NCI-H2107 (cell line): ENCODE measurements around the gene TMCO6.
"Not testable (repeated sequence)": the region's sequence is repeated elsewhere in the genome, so short reads cannot be mapped to it uniquely, and the experiment has no call there.

Experiments used
- DNase-seq: peaks from one replicate; lab custom pipeline; 2025; lab: John Stamatoyannopoulos, UW

The TMCO6 gene

DNA sequence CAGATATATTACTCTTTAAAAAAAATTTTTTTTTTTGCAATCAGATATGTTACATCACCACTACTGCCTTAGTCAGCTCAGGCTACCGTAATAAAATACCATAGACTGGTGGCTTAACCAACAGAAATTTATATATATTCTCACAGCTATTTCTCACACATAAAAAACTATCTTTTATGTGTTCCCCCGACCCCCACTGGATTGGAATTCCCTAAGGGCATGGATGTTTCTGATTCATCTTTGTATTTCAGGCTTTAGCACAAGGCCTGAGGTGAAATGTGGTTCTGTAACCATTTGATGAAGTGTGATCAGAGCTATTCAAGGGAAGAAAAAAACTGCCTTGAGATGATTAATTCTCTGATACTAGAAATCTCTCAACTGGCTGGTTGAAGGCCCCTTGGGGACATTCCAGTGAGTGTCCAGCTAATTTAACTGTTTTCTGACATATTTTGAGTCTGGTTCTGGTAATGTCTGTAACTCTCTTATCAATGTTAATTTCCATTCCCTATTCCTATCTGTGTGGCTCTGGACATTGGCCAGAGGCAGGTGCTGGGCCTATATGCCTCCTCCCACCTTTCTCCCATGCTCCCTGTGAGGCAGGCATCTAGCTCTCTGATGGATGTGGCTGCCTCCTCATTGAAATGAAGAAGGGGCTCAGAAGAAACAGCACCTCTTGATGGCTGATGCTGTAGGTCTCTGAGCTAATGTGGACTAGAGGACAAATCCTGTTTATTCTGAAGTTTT is 8.8 kb upstream of the TMCO6 start:
- DNase-seq, result no peak

DNA sequence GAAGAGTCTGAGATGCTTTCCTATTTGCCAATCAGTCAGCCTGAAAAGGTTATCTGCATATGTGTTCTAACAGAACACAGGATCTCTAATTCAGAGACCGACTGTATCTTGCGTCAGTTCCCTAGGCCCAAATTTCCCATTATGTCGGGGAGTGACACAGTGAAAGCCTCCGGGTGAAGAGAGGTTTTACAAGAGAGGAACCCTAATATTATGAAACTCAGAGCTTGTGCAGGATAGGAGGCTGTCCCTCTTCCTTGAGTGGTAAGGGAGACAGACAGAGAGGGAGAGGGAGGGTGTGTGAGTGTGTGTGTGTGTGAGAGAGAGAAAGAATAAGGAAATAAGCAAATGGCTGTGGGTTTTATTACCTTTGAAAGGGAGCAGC is 8.2 kb upstream of the TMCO6 start:
- no peak for DNase-seq

DNA sequence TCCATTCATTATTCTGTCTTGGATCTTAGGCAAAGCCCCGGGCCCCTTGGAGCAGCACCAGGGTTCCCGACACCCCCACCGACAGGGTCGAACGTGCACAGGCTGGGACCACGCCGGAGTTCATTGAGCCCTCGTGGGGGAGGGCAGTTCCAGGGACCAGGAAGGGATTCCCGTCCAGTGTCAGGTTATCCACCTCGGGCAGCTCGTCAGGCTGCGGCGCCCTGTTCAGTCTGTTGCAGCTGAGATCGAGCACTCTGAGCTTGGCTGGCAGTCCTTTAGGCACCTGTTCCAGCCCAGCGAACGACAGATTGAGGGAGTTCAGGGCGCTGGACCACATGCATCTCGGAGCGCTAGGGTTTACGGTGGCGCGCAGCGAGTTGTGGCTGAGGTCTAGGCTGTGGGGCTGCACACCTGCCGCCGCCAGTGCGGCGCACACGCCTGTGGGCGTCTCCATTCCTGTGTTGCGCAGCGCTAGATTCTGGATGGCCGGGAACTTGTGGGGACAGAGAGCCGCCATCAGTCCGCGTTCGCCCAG is 7.4 kb upstream of the TMCO6 start:
- DNase-seq, result peak; percentile 3

DNA sequence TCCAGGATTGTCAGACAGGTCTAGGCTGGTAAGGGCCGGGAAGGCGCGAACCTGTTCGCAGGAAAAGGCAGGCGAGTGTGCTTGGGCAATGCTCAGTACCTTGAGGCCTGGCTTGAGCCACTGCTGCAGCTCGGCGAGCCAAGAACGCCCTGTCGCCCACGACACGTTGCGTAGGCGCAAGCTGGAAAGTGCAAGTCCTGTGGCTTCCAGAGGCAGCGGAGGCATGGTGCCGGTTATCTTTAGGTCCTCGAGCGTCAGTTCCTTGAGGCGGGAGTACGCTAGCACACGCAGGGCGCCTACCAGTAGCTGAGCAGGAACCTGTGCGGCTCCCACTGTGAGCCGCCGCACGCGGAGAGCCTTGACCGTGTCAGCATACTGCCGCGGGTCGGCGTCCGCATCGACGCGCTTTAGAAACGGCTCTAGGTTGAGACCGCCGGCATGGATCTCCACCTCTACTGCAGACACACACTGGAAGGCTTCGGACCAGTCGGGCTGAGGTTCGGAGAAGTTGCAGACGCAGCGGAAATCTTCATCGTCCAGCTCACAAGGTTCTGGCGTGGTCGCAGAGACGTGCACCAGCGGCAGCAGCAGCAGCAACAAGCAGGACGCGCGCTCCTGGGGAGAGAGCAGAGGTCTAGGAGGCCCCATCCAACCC is 6.8 kb upstream of the TMCO6 start:
- no peak for DNase-seq

DNA sequence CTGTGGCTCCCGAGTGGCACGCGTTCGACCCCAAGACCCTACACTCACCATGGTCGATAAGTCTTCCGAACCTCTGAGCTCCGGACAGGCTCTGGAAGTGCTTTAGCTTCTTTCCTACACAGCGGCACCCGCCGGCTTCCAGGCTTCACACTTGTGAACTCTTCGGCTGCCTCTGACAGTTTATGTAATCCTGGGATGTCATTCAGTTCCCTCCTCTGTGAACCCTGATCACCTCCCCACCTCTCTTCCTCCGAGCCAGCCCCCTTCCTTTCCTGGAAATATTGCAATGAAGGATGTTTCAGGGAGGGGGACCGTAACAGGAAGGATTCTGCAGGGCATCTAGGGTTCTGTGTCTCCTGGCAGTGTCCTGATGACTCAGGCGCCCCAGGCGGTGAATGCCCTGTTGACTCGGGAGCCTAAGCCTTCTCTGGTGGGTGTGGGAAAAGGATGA is 6.2 kb upstream of the TMCO6 start, which contains the start of gene CD14:
CD14 (minus strand) TSS at position 155 of the 451 bp plus-strand sequence; CDS start at position 51, 104 bp downstream.
- no peak for DNase-seq

DNA sequence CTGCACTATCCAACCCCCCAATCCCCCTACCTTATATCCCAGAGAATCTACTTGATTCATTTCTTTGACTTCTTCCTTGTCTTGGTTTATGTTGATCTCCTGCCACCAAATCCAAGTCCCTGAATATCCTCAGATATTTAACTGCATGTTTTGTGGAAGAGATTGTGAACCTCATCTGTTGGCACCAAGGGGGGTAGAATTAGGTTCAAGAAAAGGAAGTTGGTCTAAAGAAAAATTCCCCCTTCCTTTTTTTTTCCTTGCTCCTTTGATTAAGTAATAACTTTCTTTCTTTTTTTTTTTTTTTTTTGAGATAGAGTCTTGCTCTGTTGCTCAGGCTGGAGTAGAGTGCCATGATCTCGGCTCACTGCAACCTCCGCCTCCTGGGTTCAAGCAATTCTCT is 5.8 kb upstream of the TMCO6 start:
- no peak for DNase-seq

DNA sequence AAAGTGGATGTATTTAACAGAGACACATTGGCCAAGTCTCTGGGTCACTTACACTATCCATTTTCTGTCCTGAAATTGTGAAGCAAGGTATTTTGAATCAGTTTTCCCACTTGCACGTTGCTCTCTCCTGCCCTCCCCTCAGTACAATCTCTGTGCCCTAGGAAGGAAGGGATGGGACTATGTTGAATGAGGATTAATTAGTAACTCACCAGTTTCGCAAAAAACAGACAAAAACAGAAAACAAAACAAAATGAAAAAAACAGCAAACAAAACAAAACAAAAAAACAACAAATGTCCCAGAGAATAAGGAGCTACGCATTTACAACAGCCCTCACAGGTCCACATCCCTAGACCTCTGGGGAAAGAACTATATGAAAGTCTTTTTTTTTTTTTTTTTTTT is 5.1 kb upstream of the TMCO6 start:
- DNase-seq, result no peak

DNA sequence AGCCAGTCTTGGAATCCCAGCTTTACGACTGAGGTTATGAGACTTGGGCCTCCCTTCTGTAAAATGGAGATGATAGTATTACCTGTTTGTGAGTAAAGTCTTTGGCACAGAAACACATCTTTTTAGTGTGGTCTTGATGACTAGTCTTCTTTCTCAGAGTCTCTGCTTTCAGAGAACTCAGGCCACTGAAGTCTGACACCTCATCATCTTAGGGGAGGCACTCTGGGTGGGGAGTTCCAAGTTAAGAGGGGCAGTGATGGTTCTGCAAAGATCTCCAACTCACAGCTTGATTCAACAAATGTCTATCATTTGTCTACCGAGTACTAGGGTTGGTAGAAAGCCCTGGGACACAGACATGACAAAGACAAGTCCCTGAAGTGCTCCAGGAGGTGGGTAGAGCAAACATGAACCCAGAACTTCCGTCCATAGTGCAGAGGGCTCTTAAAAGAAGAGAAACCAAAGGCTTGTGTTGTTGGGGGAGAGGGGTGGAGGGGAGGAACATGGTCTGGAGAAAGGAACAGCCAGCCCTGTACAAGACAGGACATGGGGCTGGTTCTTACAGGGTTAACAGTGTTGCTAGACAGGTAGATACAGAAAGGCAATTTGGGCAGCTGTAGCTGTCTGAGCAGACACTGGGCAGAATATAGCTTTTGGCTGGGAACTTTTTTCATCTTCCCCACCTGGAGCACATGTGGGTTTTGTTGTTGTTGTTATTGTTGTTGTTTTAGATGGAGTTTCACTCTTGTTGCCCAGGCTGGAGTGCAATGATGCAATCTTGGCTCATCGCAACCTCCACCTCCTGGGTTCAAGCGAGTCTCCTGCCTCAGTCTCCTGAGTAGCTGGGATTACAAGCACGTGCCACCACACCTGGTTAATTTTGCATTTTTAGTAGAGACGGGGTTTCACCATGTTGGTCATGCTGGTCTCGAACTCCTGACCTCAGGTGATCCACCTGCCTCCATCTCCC is 3.7 kb upstream of the TMCO6 start:
- no peak for DNase-seq

DNA sequence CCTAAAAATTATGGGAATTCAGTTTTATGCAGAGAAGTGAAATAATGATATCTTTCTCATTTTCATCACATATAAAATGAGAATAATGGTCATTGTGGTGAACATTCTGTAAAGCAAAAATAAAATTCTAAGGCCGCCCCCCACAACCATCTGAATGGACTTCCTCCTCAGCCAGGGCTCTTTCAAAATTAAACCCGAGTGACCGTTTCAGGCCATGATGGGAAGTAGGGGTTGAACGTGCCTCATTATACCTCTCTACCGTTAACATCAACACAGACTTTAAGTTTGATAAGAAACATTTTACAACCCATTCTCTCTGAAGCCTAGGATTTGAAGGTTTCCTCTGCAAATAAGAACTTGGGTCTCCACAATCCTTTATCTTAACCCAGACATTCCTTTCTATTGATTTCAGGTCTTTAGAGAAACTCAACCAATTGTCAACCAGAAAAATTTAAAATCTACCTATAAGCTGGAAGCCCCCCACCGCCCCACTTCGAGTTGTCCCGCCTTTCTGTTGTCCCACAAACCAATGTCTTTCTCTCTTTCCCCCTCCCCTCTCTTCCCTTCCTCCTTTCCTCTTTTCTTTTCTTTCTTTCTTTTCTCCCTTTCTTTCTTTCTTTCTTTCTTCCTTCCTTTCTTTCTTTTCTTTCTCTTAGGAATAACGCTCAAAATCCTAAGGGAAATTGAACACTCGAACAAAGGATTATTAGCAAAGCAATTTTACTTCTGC is 1.7 kb upstream of the TMCO6 start:
- no peak for DNase-seq

DNA sequence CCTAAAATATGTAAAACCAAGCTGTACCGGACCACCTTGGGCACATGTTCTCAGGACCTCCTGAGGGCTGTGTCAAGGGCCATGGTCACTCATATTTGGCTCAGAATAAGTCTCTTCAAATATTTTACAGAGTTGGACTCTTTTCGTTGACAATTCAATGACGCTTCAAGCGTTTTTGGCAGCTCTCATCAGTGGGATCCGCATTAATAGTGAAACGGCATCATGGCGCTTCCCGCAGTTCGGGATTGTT is 428 bp upstream of the TMCO6 start:
- not testable (repeated sequence) for DNase-seq

DNA sequence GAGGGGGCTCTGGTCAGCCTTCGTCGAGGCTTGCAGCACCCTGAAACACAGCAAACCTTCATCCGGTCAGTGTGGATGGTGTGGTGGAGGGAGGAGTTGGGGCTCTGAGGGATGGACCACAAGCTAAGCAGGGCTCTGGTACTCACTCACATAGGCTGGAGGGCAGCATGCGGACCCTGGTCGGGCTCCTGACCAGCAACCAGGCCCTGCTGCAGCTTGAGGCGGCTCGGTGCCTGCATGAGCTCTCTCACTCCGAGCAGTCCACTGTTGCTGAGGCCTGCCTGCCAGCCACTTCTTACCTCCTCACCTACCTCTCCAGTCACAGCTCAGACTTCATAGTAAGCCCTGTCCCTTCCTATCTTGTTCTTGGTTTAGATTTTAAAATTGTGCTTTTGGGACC is 2.5 kb downstream of the TMCO6 start:
- DNase-seq, result no peak

DNA sequence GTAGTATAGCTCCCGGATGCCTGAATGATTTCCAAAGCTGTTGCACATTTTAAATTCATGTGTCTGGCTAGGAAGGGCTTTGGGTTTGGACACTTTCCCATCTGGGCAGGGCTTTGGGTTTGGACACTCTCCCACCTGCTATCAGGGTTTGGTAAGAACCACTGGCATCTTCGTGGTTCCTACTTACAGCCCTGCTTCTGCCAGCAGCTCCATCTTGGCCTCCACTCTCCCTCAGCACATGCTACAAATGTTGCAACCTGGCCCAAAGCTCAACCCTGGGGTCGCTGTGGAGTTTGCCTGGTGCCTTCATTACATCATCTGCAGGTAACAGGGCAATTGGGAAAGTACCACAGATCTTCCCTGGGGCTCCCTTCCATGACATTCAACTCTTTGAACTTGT is 3.5 kb downstream of the TMCO6 start:
- DNase-seq, result no peak

DNA sequence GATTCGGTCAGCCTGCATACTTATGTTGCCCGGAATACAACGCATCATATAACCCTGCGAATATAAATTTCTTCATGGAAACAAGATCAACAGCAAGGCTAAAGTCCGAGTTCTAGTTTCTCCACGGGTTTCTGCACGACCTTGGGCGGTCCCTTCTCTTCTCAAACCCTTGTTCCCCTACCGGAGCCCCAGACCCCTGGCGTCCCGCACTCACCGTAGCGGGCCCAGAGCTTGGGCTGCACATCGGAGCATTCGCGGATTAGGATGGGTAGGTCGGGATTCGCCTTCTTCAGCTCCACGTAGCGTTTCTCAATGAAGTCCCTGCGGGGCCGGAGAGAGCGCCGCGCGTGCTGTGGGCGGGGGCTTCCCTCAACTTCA is 7.8 kb downstream of the TMCO6 start:
- no peak for DNase-seq

DNA sequence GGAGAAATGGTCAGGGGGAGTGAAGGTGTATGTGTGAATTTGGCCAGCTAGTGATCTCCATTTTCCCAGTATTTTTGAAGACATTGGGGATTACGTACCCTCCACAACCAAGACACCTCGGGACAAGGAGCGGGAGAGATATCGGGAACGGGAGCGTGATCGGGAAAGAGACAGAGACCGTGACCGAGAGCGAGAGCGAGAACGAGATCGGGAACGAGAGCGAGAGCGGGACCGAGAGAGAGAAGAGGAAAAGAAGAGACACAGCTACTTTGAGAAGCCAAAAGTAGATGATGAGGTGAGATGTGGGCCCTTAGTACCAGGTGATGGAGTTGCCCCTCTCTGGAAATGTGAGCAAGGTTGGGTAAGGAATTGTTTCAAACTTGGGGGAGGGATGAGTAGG is 19.6 kb downstream of the TMCO6 start:
- no peak for DNase-seq

DNA sequence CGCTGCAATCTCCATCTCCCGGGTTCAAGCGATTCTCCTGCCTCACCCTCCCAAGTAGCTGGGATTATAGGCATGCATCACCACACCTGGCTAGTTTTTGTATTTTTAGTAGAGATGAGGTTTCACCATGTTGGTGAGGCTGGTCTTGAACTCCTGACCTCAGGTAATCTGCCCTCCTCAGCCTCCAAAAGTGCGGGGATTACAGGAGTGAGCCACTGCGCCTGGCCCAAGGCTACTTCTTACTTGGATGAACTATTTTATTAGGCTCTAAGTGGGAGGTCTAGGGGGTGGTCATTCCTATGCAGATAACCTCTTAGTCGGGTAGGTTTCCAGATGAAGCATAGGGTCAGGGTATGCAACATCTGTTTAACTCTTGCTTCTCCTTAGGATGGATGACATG is 21.1 kb downstream of the TMCO6 start:
- DNase-seq, result not testable (repeated sequence)

DNA sequence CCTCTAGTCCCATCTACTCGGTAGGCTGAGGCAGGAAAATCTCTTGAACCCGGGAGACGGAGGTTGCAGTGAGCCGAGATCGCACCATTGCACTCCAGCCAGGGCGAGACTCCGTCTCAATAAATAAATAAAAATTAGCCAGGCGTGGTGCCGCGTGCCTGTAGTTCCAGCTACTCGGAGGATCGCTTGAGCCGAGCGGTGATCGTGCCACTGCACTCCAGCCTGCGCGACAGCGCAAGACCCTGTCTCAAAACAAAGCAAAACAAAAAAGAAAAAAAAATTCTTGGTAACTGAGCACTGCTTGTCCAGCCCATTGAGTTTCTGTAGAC is 24.7 kb downstream of the TMCO6 start:
- no peak for DNase-seq

DNA sequence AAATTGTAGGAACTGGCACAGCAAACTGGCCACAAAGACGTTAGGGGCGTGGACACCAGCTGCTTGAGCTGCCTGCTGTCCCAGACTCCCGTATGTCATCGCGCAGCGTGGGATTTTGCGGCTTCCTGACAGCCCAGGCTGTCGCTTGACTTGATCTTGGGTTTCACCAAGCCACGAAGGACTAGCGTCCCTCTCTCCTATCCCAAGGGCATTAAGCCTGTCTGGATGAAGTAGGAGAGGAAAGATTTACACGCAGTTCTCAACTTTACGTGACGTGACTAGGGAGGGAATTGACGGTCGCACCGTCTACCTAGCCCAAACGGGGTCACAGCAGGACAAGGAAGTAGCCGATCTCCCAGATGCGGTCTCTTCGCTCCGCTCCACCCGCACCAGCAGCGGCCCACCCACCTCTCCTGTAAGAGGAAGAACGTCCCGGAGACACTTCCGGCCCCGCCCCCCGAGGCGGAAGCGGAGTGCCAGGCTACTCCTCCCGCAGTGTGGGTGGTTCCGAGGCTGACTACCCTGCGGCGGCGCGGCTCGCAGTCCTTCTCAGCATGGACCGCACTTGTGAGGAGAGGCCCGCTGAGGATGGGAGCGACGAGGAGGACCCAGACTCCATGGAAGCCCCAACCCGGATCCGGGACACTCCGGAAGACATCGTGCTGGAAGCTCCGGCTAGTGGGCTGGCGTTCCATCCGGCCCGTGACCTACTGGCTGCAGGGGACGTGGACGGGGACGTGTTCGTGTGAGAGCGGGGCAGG is 25.3 kb downstream of the TMCO6 start, which contains the start of gene WDR55:
WDR55 (plus strand) TSS at position 546 of the 761 bp plus-strand sequence; CDS start at position 555, 9 bp downstream.
- peak; percentile 62 for DNase-seq

DNA sequence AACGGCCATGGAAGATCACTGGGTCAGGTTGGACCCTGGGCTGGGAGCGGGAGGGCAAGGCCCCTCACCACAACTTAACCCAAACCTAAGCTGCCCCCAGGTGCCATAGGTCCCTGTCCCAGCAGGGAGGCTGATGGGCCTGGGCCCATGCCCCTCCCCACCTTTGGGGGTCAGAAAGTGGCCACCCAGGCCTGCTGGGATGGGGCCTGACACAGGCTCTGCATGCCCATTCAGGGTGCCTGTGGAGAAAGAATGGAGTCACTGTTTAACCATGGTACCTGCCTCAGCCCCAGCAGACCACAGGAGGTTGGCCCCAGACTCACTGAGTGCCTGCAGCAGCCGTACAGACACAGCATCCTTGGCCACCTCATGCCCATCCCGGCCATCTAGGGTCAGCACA is 31.8 kb downstream of the TMCO6 start:
- DNase-seq, result not testable (repeated sequence)

DNA sequence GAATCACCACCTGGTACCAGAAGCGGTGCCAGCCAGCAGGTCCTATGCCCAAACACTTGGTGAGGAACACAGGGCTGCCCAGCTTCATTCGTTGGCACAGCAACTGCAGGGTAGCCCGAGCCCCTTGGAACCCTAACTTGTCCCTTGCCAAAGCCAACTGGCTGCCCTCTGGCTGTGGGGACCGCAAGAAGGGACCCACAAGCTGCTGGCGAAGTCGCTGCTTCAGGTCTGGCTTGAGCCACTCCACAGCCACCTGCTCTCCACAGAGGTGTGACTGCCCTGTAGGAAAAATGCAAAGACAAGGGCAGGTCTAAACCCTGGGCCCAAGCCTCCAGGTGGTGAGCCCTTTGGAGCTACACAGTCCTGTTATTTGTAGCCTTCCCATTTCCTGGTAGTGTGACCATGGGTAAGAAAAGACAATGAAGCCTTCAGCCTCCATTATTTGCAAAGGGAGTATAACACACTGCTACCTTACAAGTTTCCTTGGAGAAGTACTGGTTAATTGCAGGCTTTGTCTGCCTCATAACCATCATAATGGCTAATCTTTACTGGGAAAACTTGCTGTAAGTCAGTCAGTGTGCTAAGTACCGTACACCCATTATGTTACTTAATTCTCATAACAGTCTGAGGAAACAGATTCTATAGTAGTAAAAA is 32.3 kb downstream of the TMCO6 start:
- DNase-seq, result no peak

DNA sequence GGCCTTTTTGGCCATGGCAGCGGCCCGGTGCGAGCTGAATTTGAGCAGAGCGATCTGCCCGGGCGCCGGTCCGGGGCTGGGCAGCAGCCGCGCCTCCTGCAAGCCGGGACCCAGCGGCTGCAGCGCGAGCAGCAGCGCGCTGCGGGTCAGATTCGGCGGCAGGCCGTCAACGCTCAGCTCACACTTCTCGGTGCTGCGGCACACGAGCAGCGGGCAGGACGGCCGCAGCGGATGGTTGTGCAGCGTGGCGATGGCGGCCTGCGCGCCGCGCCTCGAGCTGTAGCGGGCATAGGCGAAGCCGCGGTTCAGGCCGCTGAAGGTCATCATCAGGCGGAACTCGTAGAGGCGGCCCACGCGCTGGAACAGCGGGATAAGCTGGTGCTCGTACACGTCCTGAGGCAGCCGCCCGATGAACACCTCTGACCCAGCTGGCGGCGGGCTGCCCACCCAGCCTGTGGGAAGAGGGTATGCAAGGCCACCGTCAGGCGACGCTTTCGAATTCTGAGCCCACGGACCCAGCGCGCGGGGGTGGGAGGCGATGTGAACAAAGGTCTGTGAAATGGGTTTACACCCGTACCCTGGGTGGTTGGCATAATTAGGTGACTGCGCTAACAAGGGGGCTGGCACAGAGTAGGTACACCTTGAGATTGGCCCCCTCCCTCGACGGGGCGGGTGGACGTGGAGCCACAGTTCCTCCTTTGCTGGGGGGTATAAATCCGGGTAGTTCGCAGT is 33.4 kb downstream of the TMCO6 start:
- DNase-seq, result no peak
